ENCODE data around the gene FAM219A.

DNA sequence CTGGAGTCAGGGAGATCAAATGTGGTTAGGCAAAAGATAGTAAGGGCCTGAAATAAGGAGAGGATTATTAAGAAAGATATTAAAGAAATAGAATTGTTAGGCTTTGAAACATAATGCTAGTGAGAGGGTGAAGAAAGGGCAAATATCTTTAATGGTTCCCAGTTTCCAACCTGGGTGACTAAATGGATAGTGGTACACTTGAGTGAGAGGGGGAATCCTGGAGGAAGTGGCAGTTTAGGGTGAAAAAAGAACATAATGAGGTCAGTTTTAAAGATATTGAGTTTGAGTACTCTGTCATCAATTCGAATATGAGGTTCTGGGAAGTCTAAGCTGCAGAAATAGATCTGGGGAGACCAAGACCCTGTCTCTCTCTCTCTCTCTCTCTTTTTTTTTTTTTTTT, 19.2 kb upstream of the FAM219A start:
- TF ChIP-seq, protein P1, sequence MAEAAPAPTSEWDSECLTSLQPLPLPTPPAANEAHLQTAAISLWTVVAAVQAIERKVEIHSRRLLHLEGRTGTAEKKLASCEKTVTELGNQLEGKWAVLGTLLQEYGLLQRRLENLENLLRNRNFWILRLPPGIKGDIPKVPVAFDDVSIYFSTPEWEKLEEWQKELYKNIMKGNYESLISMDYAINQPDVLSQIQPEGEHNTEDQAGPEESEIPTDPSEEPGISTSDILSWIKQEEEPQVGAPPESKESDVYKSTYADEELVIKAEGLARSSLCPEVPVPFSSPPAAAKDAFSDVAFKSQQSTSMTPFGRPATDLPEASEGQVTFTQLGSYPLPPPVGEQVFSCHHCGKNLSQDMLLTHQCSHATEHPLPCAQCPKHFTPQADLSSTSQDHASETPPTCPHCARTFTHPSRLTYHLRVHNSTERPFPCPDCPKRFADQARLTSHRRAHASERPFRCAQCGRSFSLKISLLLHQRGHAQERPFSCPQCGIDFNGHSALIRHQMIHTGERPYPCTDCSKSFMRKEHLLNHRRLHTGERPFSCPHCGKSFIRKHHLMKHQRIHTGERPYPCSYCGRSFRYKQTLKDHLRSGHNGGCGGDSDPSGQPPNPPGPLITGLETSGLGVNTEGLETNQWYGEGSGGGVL (tag by site-specific recombination; IDR thresholded peaks at IDR 0.05), result no peak
- TF ChIP-seq ZNF292 (tag by site-specific recombination; IDR thresholded peaks at IDR 0.05; ENCODE audit: borderline replicate concordance, low read depth), result no peak
- TF ChIP-seq, protein P2, sequence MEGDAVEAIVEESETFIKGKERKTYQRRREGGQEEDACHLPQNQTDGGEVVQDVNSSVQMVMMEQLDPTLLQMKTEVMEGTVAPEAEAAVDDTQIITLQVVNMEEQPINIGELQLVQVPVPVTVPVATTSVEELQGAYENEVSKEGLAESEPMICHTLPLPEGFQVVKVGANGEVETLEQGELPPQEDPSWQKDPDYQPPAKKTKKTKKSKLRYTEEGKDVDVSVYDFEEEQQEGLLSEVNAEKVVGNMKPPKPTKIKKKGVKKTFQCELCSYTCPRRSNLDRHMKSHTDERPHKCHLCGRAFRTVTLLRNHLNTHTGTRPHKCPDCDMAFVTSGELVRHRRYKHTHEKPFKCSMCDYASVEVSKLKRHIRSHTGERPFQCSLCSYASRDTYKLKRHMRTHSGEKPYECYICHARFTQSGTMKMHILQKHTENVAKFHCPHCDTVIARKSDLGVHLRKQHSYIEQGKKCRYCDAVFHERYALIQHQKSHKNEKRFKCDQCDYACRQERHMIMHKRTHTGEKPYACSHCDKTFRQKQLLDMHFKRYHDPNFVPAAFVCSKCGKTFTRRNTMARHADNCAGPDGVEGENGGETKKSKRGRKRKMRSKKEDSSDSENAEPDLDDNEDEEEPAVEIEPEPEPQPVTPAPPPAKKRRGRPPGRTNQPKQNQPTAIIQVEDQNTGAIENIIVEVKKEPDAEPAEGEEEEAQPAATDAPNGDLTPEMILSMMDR (tag by site-specific recombination; IDR thresholded peaks at IDR 0.05), result no peak
- TF ChIP-seq ZNF37A (tag by site-specific recombination; IDR thresholded peaks at IDR 0.05), result no peak

Measured in HEK293 (cell line).